Stomach (tissue), 9 donors: Measurements from ENCODE around the gene ACACB. TPM values are rescaled to one million over a fixed set of nuclear protein-coding genes. Genes with fewer than 3 reads are reported as not detected.

Source experiments
- DNase-seq, 2 donors: peaks; one replicate each; pipeline versions ENCODE4 v3.0.0 to v3.0.0-alpha.2; 2013 to 2019
- H3K27ac ChIP-seq, 5 donors: fragments of 200-600 bp in 4 of 5; sonication (generic) in 4 of 5; one replicate each; pipeline ENCODE4 v1.5.1; 2013 to 2019; ENCODE audit warnings: mild to moderate bottlenecking in 1 of 5, moderate library complexity in 1 of 5
- H3K27me3 ChIP-seq, 3 donors: fragments of 200-600 bp; sonication (generic); one replicate each; pipeline ENCODE4 v1.5.1; 2017 to 2019; ENCODE audit warnings: mixed run types in 1 of 3
- H3K36me3 ChIP-seq, 4 donors: fragments of 200-600 bp; sonication (generic); 1 replicate in 3 of 4; 2 replicates in 1 of 4; pipeline ENCODE4 v1.5.1; 2016 to 2019
- H3K4me1 ChIP-seq, 4 donors: fragments of 200-600 bp; sonication (generic); one replicate each; pipeline ENCODE4 v1.5.1; 2016 to 2019
- H3K4me3 ChIP-seq, 4 donors: fragments of 200-600 bp; sonication (generic) in 3 of 4; one replicate each; pipeline ENCODE4 v1.5.1; 2016 to 2019; ENCODE audit warnings: mild to moderate bottlenecking in 1 of 4
- H3K9me3 ChIP-seq, 4 donors: fragments of 200-600 bp; sonication (generic); one replicate each; pipeline ENCODE4 v1.5.1; 2016 to 2019
- EP300 ChIP-seq: sonication (generic); formaldehyde crosslinking; IDR thresholded peaks from one replicate; pipeline ENCODE4 v1.6.1; 2017; ENCODE audit warnings: antibody characterized with exemption
- POLR2A ChIP-seq, 4 donors: fragments of 450-650 bp; IDR thresholded peaks; one replicate each; pipeline ENCODE4 v1.6.1; 2016; ENCODE audit warnings: antibody characterized with exemption in 4 of 4, control low read depth in 2 of 4, mild to moderate bottlenecking in 1 of 4, moderate library complexity in 1 of 4
- POLR2AphosphoS5 ChIP-seq, 3 donors: sonication (generic); formaldehyde crosslinking; IDR thresholded peaks; one replicate each; pipeline ENCODE4 v1.6.1; 2016; ENCODE audit warnings: antibody characterized with exemption in 3 of 3
- WGBS, 5 donors: extraction: QIAGEN DNeasy Blood & Tissue Kit in 3 of 5; methylation state at CpG; one replicate each; pipeline versions ENCODE4 v1.1.5 to v1.1.7; 2013 to 2018; 5-methylcytosine and 5-hydroxymethylcytosine counted together
- intact Hi-C: fragments of 100-400 bp; cut with DNase I; formaldehyde crosslinking; loops from one replicate; pipeline ENCODE4 v1.15.1; 2023; ENCODE audit warnings: low total_unique reads
- polyA plus RNA-seq, 3 donors: library from polyadenylated mRNA; stranded (reverse); fragments of 200-250 nt; gene quantifications; one replicate each; pipeline ENCODE4 v1.2.3, GENCODE V29; 2013
- total RNA-seq, 5 donors: library from RNA; depleted of rRNA; stranded (reverse); fragments of >200 nt; gene quantifications; one replicate each; pipeline versions ENCODE4 v1.1.0 to v1.2.3, GENCODE V29; 2014 to 2016
- TF ChIP-seq, protein P1 (sequence below), 7 experiments: fragments of 450-650 bp in 4 of 7; fragments of 200-600 bp in 3 of 7; sonication (generic) in 3 of 7; IDR thresholded peaks; one replicate each; pipeline ENCODE4 v1.5.1; 2016 to 2019; ENCODE audit warnings: antibody characterized with exemption in 7 of 7, control low read depth in 2 of 7, mild to moderate bottlenecking in 1 of 7
- donor health status: healthy with polysubstance abuse.
- donor health status: Bipolar disorder and iron deficiency.
- donor health status: healthy.

ACACB gene
- total and polyA plus RNA-seq, 8 donors, result 6.1 to 2,520 (median 50.2) TPM

DNA sequence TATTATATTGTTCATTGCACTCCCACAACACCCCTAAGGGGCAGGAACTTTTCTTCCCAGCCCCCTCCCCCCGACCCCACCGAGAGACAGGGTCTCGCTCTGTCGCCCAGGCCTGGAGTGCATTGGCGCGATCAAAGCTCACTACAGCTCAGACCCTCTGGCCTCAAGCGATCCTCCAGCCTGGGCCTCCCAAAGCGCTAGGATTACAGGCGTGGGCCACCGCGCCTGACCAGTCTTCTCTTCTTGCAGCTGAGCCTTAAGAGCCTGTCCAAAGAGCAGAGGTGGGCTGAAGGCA lies 19.3 kb upstream of the ACACB start:
- WGBS, 5 donors, result 26 to 56% (median 37%) methylated on average over 6 to 11 of the region's 11 CpGs
- Histone ChIP-seq H3K4me3 (peak overlapping the region in 3 of 4 donors; percentile 72 to 92 (median 74)), H3K27me3 (no peaks in the 10 kb centered on the region), H3K27ac (no peak overlapping the region), H3K36me3 (peaks cover 7 to 14% (median 9%) of the 10 kb centered on the region in 4 donors), H3K4me1 (peaks cover 30 to 61% (median 48%) of the 10 kb centered on the region in 4 donors), H3K9me3 (no peaks in the 10 kb centered on the region)
- TF ChIP-seq POLR2A (IDR thresholded peaks at IDR 0.05) (no peak), POLR2AphosphoS5 (IDR thresholded peaks at IDR 0.05) (no peak), EP300 (no peak)
- TF ChIP-seq, protein P1, sequence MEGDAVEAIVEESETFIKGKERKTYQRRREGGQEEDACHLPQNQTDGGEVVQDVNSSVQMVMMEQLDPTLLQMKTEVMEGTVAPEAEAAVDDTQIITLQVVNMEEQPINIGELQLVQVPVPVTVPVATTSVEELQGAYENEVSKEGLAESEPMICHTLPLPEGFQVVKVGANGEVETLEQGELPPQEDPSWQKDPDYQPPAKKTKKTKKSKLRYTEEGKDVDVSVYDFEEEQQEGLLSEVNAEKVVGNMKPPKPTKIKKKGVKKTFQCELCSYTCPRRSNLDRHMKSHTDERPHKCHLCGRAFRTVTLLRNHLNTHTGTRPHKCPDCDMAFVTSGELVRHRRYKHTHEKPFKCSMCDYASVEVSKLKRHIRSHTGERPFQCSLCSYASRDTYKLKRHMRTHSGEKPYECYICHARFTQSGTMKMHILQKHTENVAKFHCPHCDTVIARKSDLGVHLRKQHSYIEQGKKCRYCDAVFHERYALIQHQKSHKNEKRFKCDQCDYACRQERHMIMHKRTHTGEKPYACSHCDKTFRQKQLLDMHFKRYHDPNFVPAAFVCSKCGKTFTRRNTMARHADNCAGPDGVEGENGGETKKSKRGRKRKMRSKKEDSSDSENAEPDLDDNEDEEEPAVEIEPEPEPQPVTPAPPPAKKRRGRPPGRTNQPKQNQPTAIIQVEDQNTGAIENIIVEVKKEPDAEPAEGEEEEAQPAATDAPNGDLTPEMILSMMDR (IDR thresholded peaks at IDR 0.05), result no peak
- intact Hi-C loops, result no loop called here
- DNase-seq, result no peak

DNA sequence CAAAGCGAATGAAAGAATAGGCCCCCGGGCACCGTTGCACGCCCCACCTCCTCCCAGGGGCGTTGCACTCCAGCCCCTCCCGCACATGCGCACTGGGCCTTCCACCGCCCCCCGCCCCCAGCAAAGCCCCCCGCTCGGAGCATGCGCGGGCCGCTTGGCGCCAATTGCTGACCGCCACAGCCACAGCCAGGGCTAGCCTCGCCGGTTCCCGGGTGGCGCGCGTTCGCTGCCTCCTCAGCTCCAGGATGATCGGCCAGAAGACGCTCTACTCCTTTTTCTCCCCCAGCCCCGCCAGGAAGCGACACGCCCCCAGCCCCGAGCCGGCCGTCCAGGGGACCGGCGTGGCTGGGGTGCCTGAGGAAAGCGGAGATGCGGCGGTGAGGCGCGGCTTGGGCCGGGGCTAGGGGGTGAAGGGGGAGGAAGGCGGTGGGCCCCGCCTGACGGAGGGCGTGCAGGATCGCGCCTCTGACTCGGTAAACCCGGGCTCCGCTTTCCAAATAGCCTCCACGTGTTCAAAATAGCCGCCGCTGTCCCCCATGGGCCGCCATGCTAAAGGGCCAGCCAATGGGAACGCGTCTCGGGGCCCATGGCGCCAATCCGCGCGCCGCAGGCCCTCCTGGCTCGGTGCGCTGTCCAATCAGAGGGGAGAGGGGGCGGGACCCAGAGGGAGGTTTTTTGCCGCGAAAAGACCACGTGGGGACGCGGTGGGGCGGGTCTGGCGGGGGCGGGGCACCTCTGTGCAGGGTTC lies 18.8 kb upstream of the ACACB start, which contains the start of gene UNG:
Gene UNG, plus strand, starts transcription at position 163 of the 748 bp plus-strand sequence. Its CDS starts 83 bp downstream, at position 246.
- peak within 1 kb of the TSS; percentile 87 to 94 (median 90) for H3K27ac ChIP-seq
- H3K4me3 ChIP-seq, result peak within 1 kb of the TSS; percentile 68 to 92 (median 73)
- intact Hi-C loops, result no loop called here
- no peaks in the 10 kb centered on the region for H3K27me3 ChIP-seq
- peaks cover 24 to 59% (median 43%) of the 10 kb centered on the region in 4 donors for H3K4me1 ChIP-seq
- TF ChIP-seq POLR2A (IDR thresholded peaks at IDR 0.05), result no peak
- TF ChIP-seq, protein P1 (IDR thresholded peaks at IDR 0.05), result no peak
- no peak for TF ChIP-seq EP300
- TF ChIP-seq POLR2AphosphoS5 (IDR thresholded peaks at IDR 0.05), result no peak
- peaks cover 7 to 20% (median 14%) of the 10 kb centered on the region in 4 donors for H3K36me3 ChIP-seq
- no peaks in the 10 kb centered on the region for H3K9me3 ChIP-seq
- 0 to 1% (median 1%) methylated on average over 31 to 71 of the region's 71 CpGs; no CpG with 5 or more reads in 1 of the 5 donors for WGBS, 5 donors
- DNase-seq, result peak; percentile 98 to 99

DNA sequence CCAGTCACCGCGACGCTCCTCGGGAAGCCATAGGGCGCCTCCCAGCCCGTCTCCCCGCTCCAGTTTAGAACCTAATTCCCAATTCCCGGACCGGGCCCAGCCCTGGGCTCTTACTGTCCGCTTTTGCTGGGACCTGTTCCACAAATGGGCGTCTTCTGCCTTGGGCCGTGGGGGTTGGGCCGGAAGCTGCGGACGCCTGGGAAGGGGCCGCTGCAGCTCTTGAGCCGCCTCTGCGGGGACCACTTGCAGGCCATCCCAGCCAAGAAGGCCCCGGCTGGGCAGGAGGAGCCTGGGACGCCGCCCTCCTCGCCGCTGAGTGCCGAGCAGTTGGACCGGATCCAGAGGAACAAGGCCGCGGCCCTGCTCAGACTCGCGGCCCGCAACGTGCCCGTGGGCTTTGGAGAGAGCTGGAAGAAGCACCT lies 18.2 kb upstream of the ACACB start:
- no peak for TF ChIP-seq EP300
- TF ChIP-seq POLR2AphosphoS5 (IDR thresholded peaks at IDR 0.05), result peak in 2 of 3 donors; percentile 36 to 45
- Histone ChIP-seq H3K4me3 (peak overlapping the region; percentile 68 to 92 (median 73)), H3K9me3 (no peaks in the 10 kb centered on the region), H3K36me3 (peaks cover 7 to 26% (median 20%) of the 10 kb centered on the region in 4 donors), H3K4me1 (peaks cover 23 to 53% (median 38%) of the 10 kb centered on the region in 4 donors), H3K27me3 (no peaks in the 10 kb centered on the region), H3K27ac (peak overlapping the region; percentile 87 to 94 (median 90))
- peak in 1 of 2 donors; percentile 65 for DNase-seq
- intact Hi-C loops, result no loop called here
- 0 to 1% (median 0%) methylated on average over 5 to 32 of the region's 32 CpGs for WGBS, 5 donors

DNA sequence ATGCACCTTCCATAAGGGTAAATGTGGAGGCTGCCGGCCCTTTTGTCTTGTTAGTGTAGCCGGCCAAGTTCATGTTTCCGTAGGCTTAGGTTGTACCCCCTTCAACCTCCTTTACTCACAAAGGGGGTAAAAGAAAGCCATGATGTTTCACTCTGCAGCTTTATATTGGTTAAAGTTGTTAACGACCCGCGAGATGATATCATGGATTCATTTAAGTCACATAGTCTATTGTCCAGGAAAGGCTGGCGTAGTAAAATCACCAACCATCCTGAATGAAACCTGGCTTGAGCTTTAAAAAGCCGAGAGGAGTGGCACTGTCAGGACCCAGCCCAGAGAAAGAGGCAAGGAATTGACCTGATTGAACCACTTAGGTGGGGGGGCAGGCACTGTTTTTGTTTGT lies 17.7 kb upstream of the ACACB start:
- no peaks in the 10 kb centered on the region for H3K9me3 ChIP-seq
- no peaks in the 10 kb centered on the region for H3K27me3 ChIP-seq
- TF ChIP-seq EP300 (no peak), POLR2AphosphoS5 (IDR thresholded peaks at IDR 0.05) (no peak), POLR2A (IDR thresholded peaks at IDR 0.05) (no peak)
- TF ChIP-seq, protein P1 (IDR thresholded peaks at IDR 0.05), result no peak
- H3K27ac ChIP-seq, result peak overlapping the region; percentile 87 to 94 (median 90)
- peaks cover 9 to 30% (median 25%) of the 10 kb centered on the region in 4 donors for H3K36me3 ChIP-seq
- WGBS, 5 donors, result 2 to 5% (median 4%) methylated on average over 8 of the region's 8 CpGs
- H3K4me1 ChIP-seq, result peaks cover 21 to 50% (median 34%) of the 10 kb centered on the region in 4 donors
- DNase-seq, result no peak
- peak overlapping the region; percentile 68 to 92 (median 73) for H3K4me3 ChIP-seq
- intact Hi-C loops, result no loop called here
